Measurements from ENCODE around the gene SELPLG.

SELPLG gene

DNA sequence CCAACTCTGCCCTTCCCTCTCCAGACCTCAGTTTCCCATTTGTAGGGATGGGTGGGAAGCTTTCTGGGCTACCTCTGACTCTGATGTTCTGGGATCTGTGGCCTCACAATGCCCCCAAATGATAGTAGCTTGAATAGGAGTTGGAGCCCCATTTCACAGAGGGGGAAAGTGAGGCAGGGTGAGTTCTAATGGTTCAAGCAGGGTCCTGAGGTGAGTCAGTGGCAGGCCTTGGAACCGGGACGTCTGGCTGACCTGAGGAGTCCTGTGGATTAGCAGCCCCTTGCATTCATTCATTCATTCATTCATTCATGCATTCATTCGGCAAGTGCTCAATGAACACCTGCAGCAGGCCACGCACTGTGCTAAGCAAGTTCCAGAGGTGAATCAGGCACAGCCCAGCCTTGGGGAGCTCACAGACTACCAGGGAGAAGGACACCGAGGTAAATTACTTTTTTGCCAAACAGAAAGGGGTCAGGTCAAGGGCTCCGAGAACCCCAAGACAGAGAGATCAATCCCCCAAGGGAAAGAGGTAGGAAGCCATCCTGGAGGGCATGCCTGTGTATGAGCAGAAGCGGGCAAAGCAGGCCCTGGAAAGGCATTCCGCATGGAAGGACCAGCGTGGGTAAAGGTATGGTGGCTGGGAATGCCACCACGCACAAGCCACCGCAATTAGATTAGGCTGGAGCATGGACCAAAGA lies 35.0 kb downstream of the SELPLG start:
- Histone ChIP-seq H3K36me3 (ENCODE audit: control insufficient read depth, insufficient read depth, low read length) (no peaks in the 10 kb centered on the region), H3K9ac (no peak overlapping the region), H3K9me3 (ENCODE audit: control insufficient read depth, low read length) (no peaks in the 10 kb centered on the region), H3K27ac (no peak overlapping the region), H3K4me2 (ENCODE audit: low read length) (no peak overlapping the region), H3K4me3 (ENCODE audit: low read depth, low read length) (no peak overlapping the region), H3K27me3 (ENCODE audit: control insufficient read depth, insufficient read depth, low read length) (no peaks in the 10 kb centered on the region), H3K79me2 (no peaks in the 10 kb centered on the region), H3K4me1 (no peaks in the 10 kb centered on the region), H2AFZ (no peak overlapping the region)
- TF ChIP-seq, protein P1, sequence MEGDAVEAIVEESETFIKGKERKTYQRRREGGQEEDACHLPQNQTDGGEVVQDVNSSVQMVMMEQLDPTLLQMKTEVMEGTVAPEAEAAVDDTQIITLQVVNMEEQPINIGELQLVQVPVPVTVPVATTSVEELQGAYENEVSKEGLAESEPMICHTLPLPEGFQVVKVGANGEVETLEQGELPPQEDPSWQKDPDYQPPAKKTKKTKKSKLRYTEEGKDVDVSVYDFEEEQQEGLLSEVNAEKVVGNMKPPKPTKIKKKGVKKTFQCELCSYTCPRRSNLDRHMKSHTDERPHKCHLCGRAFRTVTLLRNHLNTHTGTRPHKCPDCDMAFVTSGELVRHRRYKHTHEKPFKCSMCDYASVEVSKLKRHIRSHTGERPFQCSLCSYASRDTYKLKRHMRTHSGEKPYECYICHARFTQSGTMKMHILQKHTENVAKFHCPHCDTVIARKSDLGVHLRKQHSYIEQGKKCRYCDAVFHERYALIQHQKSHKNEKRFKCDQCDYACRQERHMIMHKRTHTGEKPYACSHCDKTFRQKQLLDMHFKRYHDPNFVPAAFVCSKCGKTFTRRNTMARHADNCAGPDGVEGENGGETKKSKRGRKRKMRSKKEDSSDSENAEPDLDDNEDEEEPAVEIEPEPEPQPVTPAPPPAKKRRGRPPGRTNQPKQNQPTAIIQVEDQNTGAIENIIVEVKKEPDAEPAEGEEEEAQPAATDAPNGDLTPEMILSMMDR (IDR thresholded peaks at IDR 0.05) = no peak

DNA sequence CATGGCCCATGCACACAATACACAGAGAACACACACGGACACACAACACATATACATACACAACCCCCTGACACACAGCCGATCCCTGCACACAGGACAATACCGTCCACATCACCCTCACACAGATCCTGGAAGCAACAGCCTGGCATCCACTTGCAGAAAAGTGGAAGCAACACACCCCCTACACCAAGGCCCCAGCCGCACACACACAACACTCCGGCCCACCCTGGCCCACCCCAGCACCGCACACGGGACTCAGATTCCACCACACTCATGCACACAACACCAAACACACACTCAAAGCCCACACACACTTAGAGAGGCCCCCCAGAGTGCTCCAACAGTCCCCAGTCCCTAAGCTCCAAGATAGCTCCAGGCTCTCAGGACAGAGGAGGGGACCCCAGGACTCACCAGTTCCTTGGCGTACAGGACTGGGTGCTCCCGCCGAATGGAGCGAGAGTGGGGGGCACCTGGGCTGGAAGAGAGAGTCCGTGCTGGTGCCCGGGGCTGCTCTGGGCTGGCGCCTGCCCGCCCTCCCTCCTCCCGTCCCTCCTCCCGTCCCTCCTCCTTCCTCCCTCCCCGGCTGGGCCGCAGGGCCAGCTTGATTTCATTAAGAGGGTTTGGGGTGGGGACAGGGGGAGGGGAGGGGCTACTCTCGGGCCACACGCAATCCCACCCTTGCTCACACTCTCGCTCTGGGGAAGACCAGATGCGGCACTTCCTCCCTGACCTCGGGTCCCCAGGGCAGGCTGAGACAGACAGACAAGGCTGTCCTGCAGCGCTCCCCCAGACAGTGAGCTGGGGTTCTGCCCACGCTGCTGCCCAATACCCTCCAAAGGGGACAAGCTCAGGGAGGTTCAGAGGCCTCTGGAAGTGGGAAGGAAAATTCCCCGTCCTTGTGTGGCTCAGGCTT lies 35.9 kb downstream of the SELPLG start, which contains the start of gene TMEM119:
Gene TMEM119 (minus strand): TSS at position 526 of the 913 bp plus-strand sequence. CDS start 5,701 bp downstream, outside the sequence.
- no peak within 1 kb of the TSS for H2AFZ ChIP-seq
- no peaks in the 10 kb centered on the region for H3K27me3 ChIP-seq (ENCODE audit: control insufficient read depth, insufficient read depth, low read length)
- no peaks in the 10 kb centered on the region for H3K9me3 ChIP-seq (ENCODE audit: control insufficient read depth, low read length)
- no peak within 1 kb of the TSS for H3K9ac ChIP-seq
- H3K4me3 ChIP-seq (ENCODE audit: low read depth, low read length) = no peak within 1 kb of the TSS
- no peak within 1 kb of the TSS for H3K27ac ChIP-seq
- no peaks in the 10 kb centered on the region for H3K4me1 ChIP-seq
- H3K36me3 ChIP-seq (ENCODE audit: control insufficient read depth, insufficient read depth, low read length) = no peaks in the 10 kb centered on the region
- TF ChIP-seq, protein P1 (IDR thresholded peaks at IDR 0.05) = no peak
- H3K79me2 ChIP-seq = no peaks in the 10 kb centered on the region
- H3K4me2 ChIP-seq (ENCODE audit: low read length) = no peak within 1 kb of the TSS

DNA sequence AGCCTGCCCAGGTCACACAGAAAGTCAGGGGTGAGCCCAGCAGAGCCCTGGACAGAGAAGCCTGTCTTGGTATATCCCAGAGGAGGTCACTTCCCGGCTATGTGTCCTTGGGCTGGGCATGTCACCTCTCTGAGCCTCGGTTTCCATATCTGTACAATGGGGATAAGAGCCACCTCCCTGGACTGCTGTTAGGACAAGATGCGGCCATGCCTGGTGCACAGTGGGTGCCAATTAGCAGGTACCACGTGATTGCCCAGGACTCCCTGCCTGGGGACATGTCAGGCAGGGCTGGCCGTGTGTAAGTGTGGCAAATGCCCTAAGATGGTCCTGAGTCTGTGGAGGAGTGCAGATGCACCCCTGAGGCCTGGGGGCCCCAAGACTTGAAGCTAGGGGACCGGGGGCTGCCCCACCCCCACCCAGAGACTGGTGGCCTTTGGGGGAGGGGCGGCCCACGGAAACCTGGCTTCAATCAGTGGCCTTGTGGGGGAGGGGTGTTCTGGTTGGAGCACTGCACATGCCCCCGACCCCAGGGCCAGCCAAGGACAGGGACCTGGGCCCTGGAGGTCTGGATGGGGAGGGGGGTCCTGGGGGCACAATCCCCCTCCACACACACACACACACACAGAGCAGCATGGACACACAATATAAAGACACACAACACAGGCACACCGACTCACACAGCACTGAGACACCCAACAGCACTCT lies 36.7 kb downstream of the SELPLG start:
- Histone ChIP-seq H3K9me3 (ENCODE audit: control insufficient read depth, low read length) (no peaks in the 10 kb centered on the region), H3K36me3 (ENCODE audit: control insufficient read depth, insufficient read depth, low read length) (no peaks in the 10 kb centered on the region), H3K9ac (no peak overlapping the region), H2AFZ (no peak overlapping the region), H3K27me3 (ENCODE audit: control insufficient read depth, insufficient read depth, low read length) (no peaks in the 10 kb centered on the region), H3K79me2 (no peaks in the 10 kb centered on the region), H3K4me1 (no peaks in the 10 kb centered on the region), H3K27ac (no peak overlapping the region), H3K4me2 (ENCODE audit: low read length) (no peak overlapping the region), H3K4me3 (ENCODE audit: low read depth, low read length) (no peak overlapping the region)
- TF ChIP-seq, protein P1 (IDR thresholded peaks at IDR 0.05) = no peak

DNA sequence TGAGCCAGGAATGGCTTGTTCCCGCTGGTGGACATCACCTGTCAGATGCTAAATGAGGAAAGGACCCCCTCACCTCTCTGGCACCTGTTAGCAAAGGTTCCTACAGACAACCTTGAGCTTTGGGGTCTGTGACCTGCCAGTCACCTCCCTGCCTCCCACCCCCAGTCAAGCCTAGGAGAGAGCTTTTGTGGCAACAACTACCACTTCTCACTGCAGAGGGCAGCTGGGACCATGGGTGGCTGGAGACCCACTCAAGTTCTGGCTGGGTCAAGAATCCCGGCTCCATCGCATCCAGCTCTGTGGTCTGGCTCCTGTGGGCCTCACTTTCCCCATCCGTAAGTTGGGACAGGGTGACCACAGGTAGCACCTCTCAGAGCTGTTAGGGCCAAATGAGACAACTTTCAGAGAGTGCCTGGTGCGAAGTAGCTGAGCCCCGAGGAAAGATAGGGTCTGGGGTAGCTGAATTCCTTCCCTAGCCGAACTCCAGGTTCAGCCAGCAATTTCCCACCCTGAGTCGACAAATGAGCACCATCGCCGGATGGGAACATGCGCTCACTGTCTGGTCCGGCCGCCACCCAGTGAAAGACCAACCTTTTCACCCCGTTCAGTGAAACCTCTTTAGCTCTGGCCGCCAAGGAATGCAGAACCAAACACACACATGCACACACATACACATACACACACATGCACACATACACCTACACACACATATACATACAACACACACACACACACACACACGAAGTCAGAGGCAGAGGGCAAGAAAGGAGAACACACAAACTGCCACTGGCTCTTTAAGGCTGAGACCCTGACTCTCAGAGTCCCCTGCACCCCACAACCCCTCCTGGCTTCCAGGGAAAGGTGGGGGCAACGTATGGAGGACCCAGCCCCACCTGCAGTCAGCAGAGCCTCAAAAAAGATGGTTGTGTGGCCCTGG lies 37.7 kb downstream of the SELPLG start:
- Histone ChIP-seq H3K4me2 (ENCODE audit: low read length) (no peak overlapping the region), H3K4me1 (no peaks in the 10 kb centered on the region), H3K9me3 (ENCODE audit: control insufficient read depth, low read length) (no peaks in the 10 kb centered on the region), H3K27me3 (ENCODE audit: control insufficient read depth, insufficient read depth, low read length) (no peaks in the 10 kb centered on the region), H2AFZ (no peak overlapping the region), H3K36me3 (ENCODE audit: control insufficient read depth, insufficient read depth, low read length) (no peaks in the 10 kb centered on the region), H3K4me3 (ENCODE audit: low read depth, low read length) (no peak overlapping the region), H3K27ac (no peak overlapping the region), H3K9ac (no peak overlapping the region), H3K79me2 (no peaks in the 10 kb centered on the region)
- TF ChIP-seq, protein P1 (IDR thresholded peaks at IDR 0.05) = no peak
